Measurements from ENCODE around the gene PTTG1.
A peak's percentile ranks its signal among the peaks of the same experiment; 100 is the strongest.

PTTG1 gene

GRCh38 chr5:160456480-160457177, 35.0 kb downstream of the PTTG1 start:
- DNase-seq, result no peak

- no peak for DNase-seq
These were observed 35.6 kb downstream of the PTTG1 start for GRCh38 chr5:160457252-160457651.

GRCh38 chr5:160458806-160459800, 37.4 kb downstream of the PTTG1 start:
- DNase-seq, result no peak

GRCh38 chr5:160460377-160461049, 38.9 kb downstream of the PTTG1 start:
- DNase-seq, result peak; percentile 47

- DNase-seq, result no peak
These were observed 39.7 kb downstream of the PTTG1 start for GRCh38 chr5:160461378-160461777.

GRCh38 chr5:160462167-160462566, 40.5 kb downstream of the PTTG1 start:
- no peak for DNase-seq

GRCh38 chr5:160463227-160463626, 41.6 kb downstream of the PTTG1 start:
- no peak for DNase-seq

- no peak for DNase-seq
These were observed 42.2 kb downstream of the PTTG1 start for GRCh38 chr5:160463740-160464465.

- no peak for DNase-seq
These were observed 42.8 kb downstream of the PTTG1 start for GRCh38 chr5:160464466-160464797.

- DNase-seq, result no peak
These were observed 44.5 kb downstream of the PTTG1 start for GRCh38 chr5:160466116-160466515.

- DNase-seq, result peak; percentile 33
These were observed 45.4 kb downstream of the PTTG1 start for GRCh38 chr5:160466889-160467554.

GRCh38 chr5:160467555-160468362, 46.1 kb downstream of the PTTG1 start:
- DNase-seq, result peak; percentile 86

GRCh38 chr5:160468363-160468975, 46.8 kb downstream of the PTTG1 start:
- no peak for DNase-seq

- DNase-seq, result peak; percentile 48
These were observed 47.8 kb downstream of the PTTG1 start for GRCh38 chr5:160469156-160470144.

GRCh38 chr5:160470437-160471361, 49.0 kb downstream of the PTTG1 start:
- peak; percentile 73 for DNase-seq

- DNase-seq, result no peak
These were observed 50.1 kb downstream of the PTTG1 start for GRCh38 chr5:160471761-160472160.

GRCh38 chr5:160472482-160472881, 50.8 kb downstream of the PTTG1 start:
- no peak for DNase-seq

GRCh38 chr5:160473681-160474080, 52.0 kb downstream of the PTTG1 start:
- DNase-seq, result no peak
